Vagina (tissue), 2 donors: ENCODE results near the gene MAST4. TPM values are rescaled to one million over a fixed set of nuclear protein-coding genes. Genes with fewer than 3 reads are reported as not detected.

Experiments used
- DNase-seq, 2 donors: peaks; one replicate each; pipeline ENCODE4 v3.0.0-alpha.2; 2017; ENCODE audit errors: extremely low spot score in 2 of 2
- H3K27ac ChIP-seq: fragments of 200-600 bp; sonication (generic); one replicate; pipeline ENCODE4 v1.5.1; 2019
- H3K27me3 ChIP-seq: fragments of 200-600 bp; sonication (generic); one replicate; pipeline ENCODE4 v1.5.1; 2019
- H3K36me3 ChIP-seq, 2 donors: fragments of 200-600 bp; sonication (generic); one replicate each; pipeline ENCODE4 v1.5.1; 2017 to 2019
- H3K4me1 ChIP-seq: fragments of 200-600 bp; sonication (generic); one replicate; pipeline ENCODE4 v1.5.1; 2019
- H3K4me3 ChIP-seq, 2 donors: fragments of 200-600 bp; sonication (generic); 1 replicate in 1 of 2; 2 replicates in 1 of 2; pipeline ENCODE4 v1.5.1; 2016 to 2019
- H3K9me3 ChIP-seq: fragments of 200-600 bp; sonication (generic); one replicate; pipeline ENCODE4 v1.5.1; 2019
- CTCF ChIP-seq, 3 experiments: fragments of 450-650 bp in 2 of 3; fragments of 200-600 bp in 1 of 3; sonication (generic) in 1 of 3; IDR thresholded peaks; one replicate each; pipeline ENCODE4 v1.5.1; 2017 to 2019; ENCODE audit warnings: antibody characterized with exemption in 3 of 3, mild to moderate bottlenecking in 2 of 3, moderate library complexity in 2 of 3
- POLR2A ChIP-seq, 2 donors: fragments of 450-650 bp; IDR thresholded peaks; one replicate each; pipeline ENCODE4 v1.6.1; 2017; ENCODE audit warnings: antibody characterized with exemption in 2 of 2, mild to moderate bottlenecking in 2 of 2, moderate library complexity in 2 of 2
- POLR2AphosphoS5 ChIP-seq, 2 donors: sonication (generic); formaldehyde crosslinking; IDR thresholded peaks; one replicate each; pipeline ENCODE4 v1.9.0; 2017; ENCODE audit warnings: antibody characterized with exemption in 2 of 2, mild to moderate bottlenecking in 2 of 2, low read depth in 1 of 2; ENCODE audit not compliant: insufficient read depth in 1 of 2
- intact Hi-C: fragments of 100-400 bp; cut with DNase I; formaldehyde crosslinking; loops from one replicate; pipeline ENCODE4 v1.15.1; 2023
- total RNA-seq: library from RNA; depleted of rRNA; stranded (reverse); fragments of >200 nt; gene quantifications from one replicate; pipeline ENCODE4 v1.2.3, GENCODE V29; 2016

The MAST4 gene
- total RNA-seq, 1 donor from 2014 or later: 85.9 TPM

- Histone ChIP-seq H3K4me3 (no peak overlapping the region), H3K4me1 (no peaks in the 10 kb centered on the region), H3K9me3 (no peaks in the 10 kb centered on the region), H3K27ac (no peak overlapping the region), H3K27me3 (no peaks in the 10 kb centered on the region), H3K36me3 (no peaks in the 10 kb centered on the region)
- intact Hi-C loops: no loop called here
- no peak for DNase-seq
- no peak for TF ChIP-seq POLR2AphosphoS5 (IDR thresholded peaks at IDR 0.05; ENCODE audit: insufficient read depth in 1 of 2, low read depth in 1 of 2)
- TF ChIP-seq CTCF (IDR thresholded peaks at IDR 0.05): no peak
- TF ChIP-seq POLR2A (IDR thresholded peaks at IDR 0.05): no peak
Observed at GRCh38 chr5:66757219-66757833, 161.1 kb downstream of the MAST4 start.

GRCh38 chr5:66757834-66758371 lies 161.7 kb downstream of the MAST4 start:
- no peak for TF ChIP-seq POLR2A (IDR thresholded peaks at IDR 0.05)
- TF ChIP-seq POLR2AphosphoS5 (IDR thresholded peaks at IDR 0.05; ENCODE audit: insufficient read depth in 1 of 2, low read depth in 1 of 2): no peak
- no peak for TF ChIP-seq CTCF (IDR thresholded peaks at IDR 0.05)
- H3K36me3 ChIP-seq: no peaks in the 10 kb centered on the region
- no peak overlapping the region for H3K27ac ChIP-seq
- no peaks in the 10 kb centered on the region for H3K4me1 ChIP-seq
- no peak overlapping the region for H3K4me3 ChIP-seq
- intact Hi-C loops: loop anchor here (2.0 kb wide), 1 partner anchor 453 kb away; no protein-coding TSS in a partner anchor
- no peak for DNase-seq
- H3K9me3 ChIP-seq: no peaks in the 10 kb centered on the region
- H3K27me3 ChIP-seq: no peaks in the 10 kb centered on the region

GRCh38 chr5:66769030-66769733 lies 173.0 kb downstream of the MAST4 start:
- intact Hi-C loops: no loop called here

GRCh38 chr5:66769839-66770617 lies 173.8 kb downstream of the MAST4 start:
- no peak overlapping the region for H3K27ac ChIP-seq
- no peaks in the 10 kb centered on the region for H3K4me1 ChIP-seq
- H3K36me3 ChIP-seq: no peaks in the 10 kb centered on the region
- no peaks in the 10 kb centered on the region for H3K27me3 ChIP-seq
- intact Hi-C loops: no loop called here
- H3K4me3 ChIP-seq: no peak overlapping the region
- TF ChIP-seq CTCF (IDR thresholded peaks at IDR 0.05): no peak
- TF ChIP-seq POLR2AphosphoS5 (IDR thresholded peaks at IDR 0.05; ENCODE audit: insufficient read depth in 1 of 2, low read depth in 1 of 2): no peak
- no peak for TF ChIP-seq POLR2A (IDR thresholded peaks at IDR 0.05)
- DNase-seq: no peak
- H3K9me3 ChIP-seq: no peaks in the 10 kb centered on the region

More at GRCh38 chr5:66769030-66769733, 173.0 kb downstream of the MAST4 start:
- no peak for DNase-seq
- no peaks in the 10 kb centered on the region for H3K36me3 ChIP-seq
- no peaks in the 10 kb centered on the region for H3K9me3 ChIP-seq
- H3K27me3 ChIP-seq: no peaks in the 10 kb centered on the region
- H3K27ac ChIP-seq: no peak overlapping the region
- H3K4me1 ChIP-seq: no peaks in the 10 kb centered on the region
- TF ChIP-seq POLR2AphosphoS5 (IDR thresholded peaks at IDR 0.05; ENCODE audit: insufficient read depth in 1 of 2, low read depth in 1 of 2) (no peak), POLR2A (IDR thresholded peaks at IDR 0.05) (no peak), CTCF (IDR thresholded peaks at IDR 0.05) (no peak)
- no peak overlapping the region for H3K4me3 ChIP-seq
